ENCODE data around the gene SLC9A8.

DNA sequence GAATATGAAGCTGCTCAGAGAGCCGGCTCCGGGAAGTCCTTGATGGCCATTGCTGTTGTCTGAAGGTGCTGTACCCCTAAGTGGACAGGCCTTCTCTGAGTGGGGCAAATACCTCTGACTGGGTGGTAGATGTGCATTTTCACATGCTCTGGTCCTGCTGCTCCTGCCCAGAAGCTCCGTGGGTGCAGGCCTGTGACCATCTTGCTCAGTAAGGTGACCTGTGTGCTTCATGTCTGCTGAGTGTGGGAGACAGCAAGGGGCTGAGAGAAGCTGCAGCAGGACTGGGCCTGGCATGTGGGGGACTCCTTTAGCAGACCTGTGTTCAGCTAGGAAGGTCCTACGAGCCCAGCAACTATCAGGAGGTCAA, 97.7 kb downstream of the SLC9A8 start:
- TF ChIP-seq, protein P1, sequence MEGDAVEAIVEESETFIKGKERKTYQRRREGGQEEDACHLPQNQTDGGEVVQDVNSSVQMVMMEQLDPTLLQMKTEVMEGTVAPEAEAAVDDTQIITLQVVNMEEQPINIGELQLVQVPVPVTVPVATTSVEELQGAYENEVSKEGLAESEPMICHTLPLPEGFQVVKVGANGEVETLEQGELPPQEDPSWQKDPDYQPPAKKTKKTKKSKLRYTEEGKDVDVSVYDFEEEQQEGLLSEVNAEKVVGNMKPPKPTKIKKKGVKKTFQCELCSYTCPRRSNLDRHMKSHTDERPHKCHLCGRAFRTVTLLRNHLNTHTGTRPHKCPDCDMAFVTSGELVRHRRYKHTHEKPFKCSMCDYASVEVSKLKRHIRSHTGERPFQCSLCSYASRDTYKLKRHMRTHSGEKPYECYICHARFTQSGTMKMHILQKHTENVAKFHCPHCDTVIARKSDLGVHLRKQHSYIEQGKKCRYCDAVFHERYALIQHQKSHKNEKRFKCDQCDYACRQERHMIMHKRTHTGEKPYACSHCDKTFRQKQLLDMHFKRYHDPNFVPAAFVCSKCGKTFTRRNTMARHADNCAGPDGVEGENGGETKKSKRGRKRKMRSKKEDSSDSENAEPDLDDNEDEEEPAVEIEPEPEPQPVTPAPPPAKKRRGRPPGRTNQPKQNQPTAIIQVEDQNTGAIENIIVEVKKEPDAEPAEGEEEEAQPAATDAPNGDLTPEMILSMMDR (conservative IDR thresholded peaks at IDR 0.05 in 1 of 2, IDR thresholded peaks at IDR 0.05 in 1 of 2; ENCODE audit: extremely low read depth in 1 of 2, insufficient read depth in 1 of 2, low read depth in 1 of 2, low read length in 2 of 2), result no peak
- TF ChIP-seq EZH2 (IDR thresholded peaks at IDR 0.05; ENCODE audit: borderline replicate concordance, low read length), result no peak

Measured in mammary epithelial cell (primary cell).